HepG2 (cell line): ENCODE results near the gene EVL. TPM values are rescaled to one million over a fixed set of nuclear protein-coding genes. Genes with fewer than 3 reads are reported as not detected.

Experiments
- ATAC-seq: fragments of 200-7000 bp; cut with Tn5 transposase; 3 replicates; pipeline ENCODE4 v1.9.1; 2020; ENCODE audit warnings: mild to moderate bottlenecking, moderate library complexity
- BruUV-seq: library from RNA; stranded (reverse); fragments of 400-500 nt; replicated peaks from 2 replicates; lab custom pipeline; 2021; lab: Mats Ljungman, UMichigan
- CTCF ChIA-PET: fragments of 300-600 bp; formaldehyde crosslinking; extraction: SDS; loops from one replicate; lab custom pipeline; 2021; ENCODE audit warnings: low total read pairs, inconsistent platforms, low intra/inter-chr PET ratio; lab: Yijun Ruan, JAX
- POLR2A ChIA-PET: fragments of 350-600 bp; sonication (Branson Sonifier 250); formaldehyde crosslinking; loops from one replicate; lab custom pipeline; 2020; ENCODE audit warnings: antibody characterized with exemption, inconsistent platforms; lab: Yijun Ruan, JAX
- DNase-seq: peaks from one replicate; pipeline ENCODE4 v3.0.0-alpha.2; 2015; ENCODE audit warnings: low spot score
- FAIRE-seq: peaks from 3 replicates; lab custom pipeline; 2011; peaks lifted over from hg19 to GRCh38; lab: Jason Lieb, UNC
- H2AFZ ChIP-seq: one replicate; pipeline ENCODE4 v1.6.1; 2011; ENCODE audit warnings: low read length, inconsistent platforms
- H3K27ac ChIP-seq: fragments of 300-600 bp; 3 replicates; pipeline ENCODE4 v1.8.0; 2011; ENCODE audit warnings: mixed run types, mild to moderate bottlenecking, mixed read lengths, low read length, inconsistent platforms; ENCODE audit not compliant: insufficient read depth; ENCODE audit errors: extremely low read length
- H3K27me3 ChIP-seq, 2 experiments: fragments of 200-600 bp in 1 of 2; 2 replicates in 1 of 2; 3 replicates in 1 of 2; pipeline versions ENCODE4 v1.6.0 to v1.8.0; 2011; ENCODE audit warnings: low read length in 2 of 2, mild to moderate bottlenecking in 2 of 2, moderate library complexity in 2 of 2, inconsistent platforms in 1 of 2; ENCODE audit not compliant: insufficient read depth in 2 of 2, control insufficient read depth in 1 of 2
- H3K36me3 ChIP-seq, 2 experiments: fragments of 200-600 bp in 1 of 2; replicated peaks in 1 of 2; 2 replicates in 1 of 2; 3 replicates in 1 of 2; pipeline versions ENCODE4 v1.5.1 to v1.8.0; 2011; ENCODE audit warnings: low read length in 2 of 2, inconsistent platforms in 1 of 2; ENCODE audit not compliant: insufficient read depth in 2 of 2, control insufficient read depth in 1 of 2
- H3K4me1 ChIP-seq: 2 replicates; pipeline ENCODE4 v1.5.1; 2012; ENCODE audit warnings: low read length, inconsistent platforms; ENCODE audit not compliant: insufficient read depth
- H3K4me2 ChIP-seq: 2 replicates; pipeline ENCODE4 v1.6.0; 2011; ENCODE audit warnings: low read depth, low read length, inconsistent platforms
- H3K4me3 ChIP-seq, 3 experiments: fragments of 200-600 bp in 1 of 3; sonication (generic), shearing (Covaris generic) in 1 of 3; replicated peaks in 1 of 3; 2 replicates each; pipeline ENCODE4 v1.5.1; 2011 to 2016; ENCODE audit warnings: low read length in 3 of 3, inconsistent platforms in 2 of 3, low read depth in 2 of 3, mild to moderate bottlenecking in 2 of 3, control low read depth in 1 of 3, mixed read lengths in 1 of 3; ENCODE audit not compliant: insufficient read depth in 1 of 3
- H3K79me2 ChIP-seq: one replicate; pipeline ENCODE4 v1.6.1; 2011; ENCODE audit warnings: low read length, inconsistent platforms; ENCODE audit not compliant: insufficient read depth
- H3K9ac ChIP-seq: 2 replicates; pipeline ENCODE4 v1.6.0; 2011; ENCODE audit warnings: mild to moderate bottlenecking, low read depth, low read length, inconsistent platforms; ENCODE audit not compliant: insufficient read depth
- H3K9me3 ChIP-seq: 2 replicates; pipeline ENCODE4 v1.5.1; 2012; ENCODE audit warnings: mild to moderate bottlenecking, low read length
- H4K20me1 ChIP-seq: 2 replicates; pipeline ENCODE4 v1.6.0; 2011; ENCODE audit warnings: inconsistent platforms, mild to moderate bottlenecking, low read length, moderate library complexity; ENCODE audit not compliant: insufficient read depth
- HMG20A ChIP-seq: IDR thresholded peaks from 2 replicates; pipeline ENCODE4 v1.6.1; 2016; ENCODE audit warnings: borderline replicate concordance
- HNF4G ChIP-seq, 2 experiments: sonication (generic) in 1 of 2; formaldehyde crosslinking in 1 of 2; IDR thresholded peaks; 2 replicates each; pipeline versions ENCODE4 v1.4.0 to v1.6.1; 2011 to 2020; ENCODE audit warnings: borderline replicate concordance in 2 of 2, low read depth in 2 of 2, mild to moderate bottlenecking in 2 of 2, low read length in 1 of 2, missing genetic modification reagents in 1 of 2, moderate library complexity in 1 of 2
- KLF6 ChIP-seq: IDR thresholded peaks from 2 replicates; pipeline ENCODE4 v1.8.0; 2016; ENCODE audit warnings: missing biosample characterization, missing genetic modification reagents
- MED13 ChIP-seq: sonication (generic); formaldehyde crosslinking; IDR thresholded peaks from 2 replicates; pipeline ENCODE4 v1.5.0; 2020; ENCODE audit warnings: missing genetic modification reagents
- MED8 ChIP-seq: sonication (generic); formaldehyde crosslinking; IDR thresholded peaks from 2 replicates; pipeline ENCODE4 v1.8.1; 2023; ENCODE audit warnings: mild to moderate bottlenecking, missing genetic modification reagents; ENCODE audit not compliant: insufficient replicate concordance
- MEIS1 ChIP-seq: sonication (generic); formaldehyde crosslinking; IDR thresholded peaks from 2 replicates; pipeline ENCODE4 v1.9.0; 2021; ENCODE audit warnings: mild to moderate bottlenecking, missing genetic modification reagents, moderate library complexity, borderline replicate concordance
- MEIS2 ChIP-seq: sonication (generic); formaldehyde crosslinking; IDR thresholded peaks from 2 replicates; pipeline ENCODE4 v1.9.0; 2021; ENCODE audit warnings: mild to moderate bottlenecking, missing genetic modification reagents
- RARG ChIP-seq: sonication (generic); formaldehyde crosslinking; IDR thresholded peaks from 2 replicates; pipeline ENCODE4 v1.4.0; 2020; ENCODE audit warnings: low read depth, mild to moderate bottlenecking, missing genetic modification reagents
- SNAI1 ChIP-seq: sonication (generic); formaldehyde crosslinking; IDR thresholded peaks from 2 replicates; pipeline ENCODE4 v1.5.0; 2020; ENCODE audit warnings: mild to moderate bottlenecking, missing genetic modification reagents, borderline replicate concordance
- ZNF20 ChIP-seq: sonication (generic); formaldehyde crosslinking; IDR thresholded peaks from 2 replicates; pipeline ENCODE4 v1.4.0; 2020; ENCODE audit warnings: mild to moderate bottlenecking, moderate library complexity, missing genetic modification reagents
- ZNF296 ChIP-seq: sonication (generic); formaldehyde crosslinking; conservative IDR thresholded peaks from 2 replicates; pipeline ENCODE4 v1.5.0; 2020; ENCODE audit warnings: mild to moderate bottlenecking, missing genetic modification reagents
- ZNF382 ChIP-seq: sonication (generic); formaldehyde crosslinking; IDR thresholded peaks from 2 replicates; pipeline ENCODE4 v1.5.0; 2020; ENCODE audit warnings: missing genetic modification reagents, mild to moderate bottlenecking, borderline replicate concordance
- ZNF670 ChIP-seq: sonication (generic); formaldehyde crosslinking; IDR thresholded peaks from 2 replicates; pipeline ENCODE4 v1.8.0; 2022; ENCODE audit warnings: mild to moderate bottlenecking, missing genetic modification reagents, borderline replicate concordance
- ZSCAN31 ChIP-seq: sonication (generic); formaldehyde crosslinking; IDR thresholded peaks from 2 replicates; pipeline ENCODE4 v1.5.0; 2020; ENCODE audit warnings: low read depth, mild to moderate bottlenecking, missing genetic modification reagents
- WGBS: methylation state at CpG from one replicate; pipeline ENCODE4 v1.1.6; 2017; ENCODE audit warnings: low lambda C conversion rate; 5-methylcytosine and 5-hydroxymethylcytosine counted together
- in situ Hi-C: cut with HindIII; loops from 2 replicates; pipeline ENCODE4 v1.10.0; 2017; ENCODE audit warnings: low pct_unique_long_range_greater_than_20kb; ENCODE audit not compliant: extremely low pct_ligation_motif_present
- intact Hi-C: fragments of 100-400 bp; cut with micrococcal nuclease; formaldehyde crosslinking; loops from one replicate; pipeline ENCODE4 v1.10.0; 2022; ENCODE audit not compliant: unreplicated experiment
- polyA plus RNA-seq, 8 experiments: library from polyadenylated mRNA; depleted of rRNA in 3 of 8; stranded (reverse) in 7 of 8; unstranded in 1 of 8; fragments of >200 nt; fragmentation: Illumina TruSeq in 4 of 8; extraction: Trizol in 4 of 8; gene quantifications; 2 replicates each; pipeline versions ENCODE4 v1.2.1 to v1.2.3, GENCODE V29; 2011 to 2016; ENCODE audit warnings: low read depth in 4 of 8, missing spikeins in 1 of 8, mixed read lengths in 1 of 8; ENCODE audit not compliant: insufficient read depth in 1 of 8
- total RNA-seq, 5 experiments: library from RNA; depleted of rRNA; stranded (reverse); fragments of >200 nt; fragmentation: Illumina TruSeq; extraction: Trizol; gene quantifications; 2 replicates each; pipeline ENCODE4 v1.2.3, GENCODE V29; 2016; ENCODE audit warnings: low read depth in 1 of 5
- TF ChIP-seq, protein P1 (sequence below): fragments of 450-650 bp; IDR thresholded peaks from 2 replicates; pipeline ENCODE4 v1.6.1; 2017; ENCODE audit warnings: mild to moderate bottlenecking
- TF ChIP-seq, protein P2 (sequence below), 2 experiments: IDR thresholded peaks; 2 replicates each; pipeline ENCODE4 v1.6.1; 2011 to 2012; ENCODE audit warnings: low read length in 2 of 2, borderline replicate concordance in 1 of 2, low read depth in 1 of 2, mild to moderate bottlenecking in 1 of 2, moderate library complexity in 1 of 2

EVL gene
- total and polyA plus RNA-seq, 2 of the 13 experiments (the other 11 are each of a cell fraction or from before 2014, with no cell fraction given) = 15.1 to 31.2 TPM

DNA sequence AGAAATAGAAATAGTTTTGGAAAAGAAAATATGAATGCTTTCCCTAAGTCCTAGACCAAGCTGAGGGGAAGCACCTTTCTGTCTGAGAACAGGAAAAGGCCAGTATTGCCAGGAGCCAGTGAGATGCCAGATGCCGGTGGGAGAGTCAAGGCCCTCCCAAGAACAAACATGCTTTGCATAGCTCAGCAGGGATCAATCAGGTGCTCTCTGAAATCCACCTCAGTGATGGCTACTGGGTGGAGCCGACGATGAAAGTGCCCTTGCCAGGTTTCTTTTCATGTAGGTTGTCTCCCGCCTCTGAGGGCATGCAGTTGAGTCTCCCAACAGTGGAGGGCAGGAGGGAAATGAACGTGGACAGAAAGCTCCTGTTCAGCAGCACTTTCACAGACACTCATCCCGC is 66.0 kb downstream of the EVL start (continued):
- TF ChIP-seq, protein P1, sequence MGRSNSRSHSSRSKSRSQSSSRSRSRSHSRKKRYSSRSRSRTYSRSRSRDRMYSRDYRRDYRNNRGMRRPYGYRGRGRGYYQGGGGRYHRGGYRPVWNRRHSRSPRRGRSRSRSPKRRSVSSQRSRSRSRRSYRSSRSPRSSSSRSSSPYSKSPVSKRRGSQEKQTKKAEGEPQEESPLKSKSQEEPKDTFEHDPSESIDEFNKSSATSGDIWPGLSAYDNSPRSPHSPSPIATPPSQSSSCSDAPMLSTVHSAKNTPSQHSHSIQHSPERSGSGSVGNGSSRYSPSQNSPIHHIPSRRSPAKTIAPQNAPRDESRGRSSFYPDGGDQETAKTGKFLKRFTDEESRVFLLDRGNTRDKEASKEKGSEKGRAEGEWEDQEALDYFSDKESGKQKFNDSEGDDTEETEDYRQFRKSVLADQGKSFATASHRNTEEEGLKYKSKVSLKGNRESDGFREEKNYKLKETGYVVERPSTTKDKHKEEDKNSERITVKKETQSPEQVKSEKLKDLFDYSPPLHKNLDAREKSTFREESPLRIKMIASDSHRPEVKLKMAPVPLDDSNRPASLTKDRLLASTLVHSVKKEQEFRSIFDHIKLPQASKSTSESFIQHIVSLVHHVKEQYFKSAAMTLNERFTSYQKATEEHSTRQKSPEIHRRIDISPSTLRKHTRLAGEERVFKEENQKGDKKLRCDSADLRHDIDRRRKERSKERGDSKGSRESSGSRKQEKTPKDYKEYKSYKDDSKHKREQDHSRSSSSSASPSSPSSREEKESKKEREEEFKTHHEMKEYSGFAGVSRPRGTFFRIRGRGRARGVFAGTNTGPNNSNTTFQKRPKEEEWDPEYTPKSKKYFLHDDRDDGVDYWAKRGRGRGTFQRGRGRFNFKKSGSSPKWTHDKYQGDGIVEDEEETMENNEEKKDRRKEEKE = no peak

DNA sequence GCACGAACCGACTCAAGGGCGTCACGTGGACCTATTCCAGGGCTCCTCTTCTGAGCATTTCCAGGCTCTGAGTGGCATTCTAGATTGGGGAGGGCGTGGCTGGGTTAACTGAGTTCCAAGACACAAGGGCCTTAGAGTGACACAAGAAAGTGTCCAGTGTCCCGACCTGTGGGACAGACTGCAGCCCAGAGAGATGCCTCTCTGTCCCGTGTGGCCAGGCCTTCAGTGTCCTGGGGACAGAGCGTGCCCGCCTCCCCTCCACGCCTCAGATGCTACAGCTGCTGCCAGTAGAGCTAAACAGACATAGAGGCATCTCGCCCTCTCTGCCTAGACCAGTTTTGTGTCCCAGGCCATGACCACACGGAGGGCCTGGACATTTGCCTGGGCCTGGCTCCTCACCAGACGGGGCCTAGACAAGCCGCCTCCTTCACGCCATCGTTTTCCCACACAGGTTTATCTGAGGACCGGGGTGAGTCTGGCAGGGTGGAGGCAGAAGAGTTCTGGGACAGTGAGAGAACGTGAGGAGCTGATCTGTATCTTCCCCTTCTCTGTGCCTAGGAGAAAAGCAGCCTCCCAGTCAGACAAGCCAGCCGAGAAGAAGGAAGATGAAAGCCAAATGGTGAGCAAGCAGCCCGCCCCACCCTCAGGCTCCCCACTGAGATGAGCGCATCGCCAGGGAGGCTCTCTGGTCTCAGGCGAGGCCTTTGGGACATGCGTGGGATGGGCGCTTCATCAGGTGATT is 67.1 kb downstream of the EVL start:
- in situ Hi-C loops (no loop called here), intact Hi-C loops (no loop called here)
- H3K36me3 ChIP-seq = peaks cover 6 to 10% of the 10 kb centered on the region in 2 experiments; a peak in 3 of 5 replicates
- H3K4me1 ChIP-seq = peaks cover 31% of the 10 kb centered on the region
- H3K4me3 ChIP-seq = no peak overlapping the region
- H4K20me1 ChIP-seq = no peaks in the 10 kb centered on the region
- H3K4me2 ChIP-seq = no peak overlapping the region
- no peaks in the 10 kb centered on the region for H3K79me2 ChIP-seq
- FAIRE-seq (no peak), DNase-seq (no peak), ATAC-seq (no peak)
- POLR2A ChIA-PET = interaction anchor here (0.9 kb wide), 1 partner anchor 23 kb away, joined by 3 read pairs; no protein-coding TSS in a partner anchor
- H2AFZ ChIP-seq = no peak overlapping the region
- no peaks in the 10 kb centered on the region for H3K9me3 ChIP-seq
- over 99% methylated on average over 11 of the region's 25 CpGs for WGBS
- BruUV-seq = no TSS peak
- CTCF ChIA-PET = no interaction called here
- no peaks in the 10 kb centered on the region for H3K27me3 ChIP-seq
- no peak overlapping the region for H3K9ac ChIP-seq
- H3K27ac ChIP-seq = no peak overlapping the region
- TF ChIP-seq ZNF296 (CRISPR knock-in tag) (no peak), SNAI1 (CRISPR knock-in tag) (no peak), MED13 (no peak), RARG (no peak), MEIS1 (CRISPR knock-in tag) (no peak), MED8 (CRISPR knock-in tag) (no peak), ZSCAN31 (CRISPR knock-in tag) (no peak), KLF6 (CRISPR knock-in tag) (no peak), HNF4G (IDR thresholded peaks at IDR 0.05; ENCODE audit: borderline replicate concordance, low read depth, low read length) (no peak), HNF4G (CRISPR knock-in tag; IDR thresholded peaks at IDR 0.05; ENCODE audit: borderline replicate concordance, low read depth) (no peak), ZNF670 (CRISPR knock-in tag) (no peak), ZNF382 (CRISPR knock-in tag) (no peak), ZNF20 (CRISPR knock-in tag) (no peak), HMG20A (no peak), MEIS2 (CRISPR knock-in tag) (no peak)
- TF ChIP-seq, protein P2, sequence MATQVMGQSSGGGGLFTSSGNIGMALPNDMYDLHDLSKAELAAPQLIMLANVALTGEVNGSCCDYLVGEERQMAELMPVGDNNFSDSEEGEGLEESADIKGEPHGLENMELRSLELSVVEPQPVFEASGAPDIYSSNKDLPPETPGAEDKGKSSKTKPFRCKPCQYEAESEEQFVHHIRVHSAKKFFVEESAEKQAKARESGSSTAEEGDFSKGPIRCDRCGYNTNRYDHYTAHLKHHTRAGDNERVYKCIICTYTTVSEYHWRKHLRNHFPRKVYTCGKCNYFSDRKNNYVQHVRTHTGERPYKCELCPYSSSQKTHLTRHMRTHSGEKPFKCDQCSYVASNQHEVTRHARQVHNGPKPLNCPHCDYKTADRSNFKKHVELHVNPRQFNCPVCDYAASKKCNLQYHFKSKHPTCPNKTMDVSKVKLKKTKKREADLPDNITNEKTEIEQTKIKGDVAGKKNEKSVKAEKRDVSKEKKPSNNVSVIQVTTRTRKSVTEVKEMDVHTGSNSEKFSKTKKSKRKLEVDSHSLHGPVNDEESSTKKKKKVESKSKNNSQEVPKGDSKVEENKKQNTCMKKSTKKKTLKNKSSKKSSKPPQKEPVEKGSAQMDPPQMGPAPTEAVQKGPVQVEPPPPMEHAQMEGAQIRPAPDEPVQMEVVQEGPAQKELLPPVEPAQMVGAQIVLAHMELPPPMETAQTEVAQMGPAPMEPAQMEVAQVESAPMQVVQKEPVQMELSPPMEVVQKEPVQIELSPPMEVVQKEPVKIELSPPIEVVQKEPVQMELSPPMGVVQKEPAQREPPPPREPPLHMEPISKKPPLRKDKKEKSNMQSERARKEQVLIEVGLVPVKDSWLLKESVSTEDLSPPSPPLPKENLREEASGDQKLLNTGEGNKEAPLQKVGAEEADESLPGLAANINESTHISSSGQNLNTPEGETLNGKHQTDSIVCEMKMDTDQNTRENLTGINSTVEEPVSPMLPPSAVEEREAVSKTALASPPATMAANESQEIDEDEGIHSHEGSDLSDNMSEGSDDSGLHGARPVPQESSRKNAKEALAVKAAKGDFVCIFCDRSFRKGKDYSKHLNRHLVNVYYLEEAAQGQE (IDR thresholded peaks at IDR 0.05; ENCODE audit: borderline replicate concordance in 1 of 2, low read depth in 1 of 2, low read length in 2 of 2) = no peak
